Cardiac fibroblast (primary cell): ENCODE data around the gene EZR.

ENCODE experiments used
- DNase-seq, 2 donors: peaks; one replicate each; pipeline versions ENCODE4 v3.0.0 to v3.0.0-alpha.2; 2010; ENCODE audit warnings: low read depth in 2 of 2
- H3K4me3 ChIP-seq, 2 donors: replicated peaks in 1 of 2; 1 replicate in 1 of 2; 2 replicates in 1 of 2; pipeline ENCODE4 v1.5.1; 2011; ENCODE audit warnings: low read depth in 2 of 2, low read length in 2 of 2, mild to moderate bottlenecking in 2 of 2, moderate library complexity in 1 of 2
- CTCF ChIP-seq: IDR thresholded peaks from one replicate; pipeline ENCODE4 v1.5.1; 2011; ENCODE audit warnings: low read depth, mild to moderate bottlenecking, low read length, inconsistent platforms

EZR gene

DNA sequence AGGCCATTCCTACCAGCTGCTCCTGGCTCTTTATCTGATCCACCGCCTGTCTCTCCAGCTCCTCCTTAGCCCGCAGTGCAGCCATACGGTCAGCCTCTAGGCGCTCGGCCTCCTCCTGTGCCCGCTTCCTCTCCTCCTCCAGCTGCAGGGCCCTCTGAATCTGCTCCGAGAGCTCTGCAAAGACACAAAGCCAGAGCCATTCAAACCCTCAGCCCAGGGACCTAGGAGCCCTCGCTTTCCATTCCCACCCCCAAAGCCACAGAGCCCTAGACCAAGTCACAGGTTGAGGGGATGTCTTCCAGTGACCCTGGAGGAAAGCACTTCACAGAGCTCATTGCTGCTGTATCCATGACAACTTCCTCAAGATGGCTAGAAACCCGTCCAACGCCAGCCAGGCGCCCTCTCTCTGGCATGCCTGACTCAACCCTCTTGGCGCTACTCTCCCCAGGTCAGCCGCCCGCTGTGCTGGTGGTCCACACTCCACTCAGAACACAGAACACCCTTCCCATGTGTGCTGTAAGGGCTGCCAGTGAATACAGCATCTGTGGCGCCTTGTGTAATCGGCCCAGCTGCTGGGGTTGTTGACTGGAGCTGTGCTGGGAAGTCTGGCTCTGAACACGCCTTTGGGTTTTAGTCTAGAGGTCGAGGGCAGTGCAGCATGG, 49.3 kb downstream of the EZR start:
- peak in 1 of 2 donors; percentile 28 for DNase-seq
- no peak for TF ChIP-seq CTCF
- no peak overlapping the region for H3K4me3 ChIP-seq

DNA sequence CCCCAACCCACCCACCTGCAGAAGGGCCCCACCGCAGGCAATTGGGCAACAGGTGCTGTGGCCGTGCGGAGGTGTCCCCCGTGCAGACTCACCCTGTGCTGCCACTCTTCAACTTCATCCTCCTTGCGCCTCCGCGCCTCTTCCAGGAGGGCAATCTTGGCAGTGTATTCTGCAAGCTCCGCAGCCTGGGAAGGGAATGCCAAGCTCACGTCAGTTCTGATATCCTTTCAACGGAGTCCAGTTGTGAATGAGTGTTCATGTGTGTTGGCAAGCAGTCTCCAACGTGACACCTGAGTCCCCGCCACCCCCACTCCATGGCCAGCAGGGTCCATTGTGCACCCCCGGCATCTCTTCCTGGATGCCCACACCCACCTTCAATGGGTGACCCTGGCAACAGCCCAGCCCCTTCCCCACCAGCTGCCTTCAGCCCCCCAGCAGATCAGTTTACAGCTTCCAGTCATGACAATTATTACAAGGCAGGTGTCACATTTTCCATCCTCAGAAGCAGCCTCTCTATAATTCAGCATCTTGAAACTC, 49.9 kb downstream of the EZR start:
- no peak for TF ChIP-seq CTCF
- no peak for DNase-seq
- no peak overlapping the region for H3K4me3 ChIP-seq

- no peak overlapping the region for H3K4me3 ChIP-seq
- DNase-seq, result no peak
- TF ChIP-seq CTCF, result no peak
Measured at GRCh38 chr6:158768436-158768835, 50.7 kb downstream of the EZR start.

GRCh38 chr6:158767709-158768108, 51.5 kb downstream of the EZR start:
- TF ChIP-seq CTCF, result no peak
- H3K4me3 ChIP-seq, result no peak overlapping the region
- no peak for DNase-seq

DNA sequence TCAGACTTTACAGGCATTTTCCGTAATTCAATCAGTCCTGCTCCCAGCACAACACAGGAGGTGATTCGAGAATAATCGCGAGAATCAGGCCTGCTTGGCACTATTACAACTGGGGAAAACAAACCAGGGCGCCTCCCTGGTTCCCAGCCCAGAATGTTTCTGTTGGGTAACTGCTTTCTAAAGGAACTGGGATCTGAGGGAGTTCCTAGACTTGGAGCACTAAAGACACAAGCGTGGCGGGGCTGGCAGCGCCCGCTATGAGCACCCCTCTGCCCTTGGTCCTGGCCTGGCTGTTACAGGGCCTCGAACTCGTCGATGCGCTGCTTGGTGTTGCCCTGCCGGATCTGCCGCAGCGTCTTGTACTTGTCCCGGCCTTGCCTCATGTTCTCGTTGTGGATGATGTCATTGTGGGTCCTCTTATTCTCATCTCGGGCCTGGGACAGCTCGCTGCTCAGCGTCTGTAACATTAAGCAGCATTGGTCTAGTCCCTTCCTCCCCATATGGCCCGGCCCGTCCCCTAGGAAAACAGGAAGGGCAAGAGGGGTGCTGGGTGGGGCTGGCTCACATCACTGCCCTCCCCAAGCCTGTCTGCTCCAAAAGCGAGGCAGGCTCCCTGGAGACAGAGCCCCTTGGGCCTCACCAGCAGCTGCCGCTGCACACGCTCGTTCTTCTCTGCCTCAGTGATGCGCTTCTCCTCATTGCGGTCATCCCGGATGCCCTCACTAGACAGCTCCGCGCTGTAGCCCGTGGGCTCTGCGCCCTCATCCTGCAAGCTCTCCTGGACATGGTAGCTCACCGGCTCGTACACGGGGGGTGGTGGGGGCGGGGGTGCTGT, 52.3 kb downstream of the EZR start:
- TF ChIP-seq CTCF, result no peak
- DNase-seq, result no peak
- H3K4me3 ChIP-seq, result no peak overlapping the region

DNA sequence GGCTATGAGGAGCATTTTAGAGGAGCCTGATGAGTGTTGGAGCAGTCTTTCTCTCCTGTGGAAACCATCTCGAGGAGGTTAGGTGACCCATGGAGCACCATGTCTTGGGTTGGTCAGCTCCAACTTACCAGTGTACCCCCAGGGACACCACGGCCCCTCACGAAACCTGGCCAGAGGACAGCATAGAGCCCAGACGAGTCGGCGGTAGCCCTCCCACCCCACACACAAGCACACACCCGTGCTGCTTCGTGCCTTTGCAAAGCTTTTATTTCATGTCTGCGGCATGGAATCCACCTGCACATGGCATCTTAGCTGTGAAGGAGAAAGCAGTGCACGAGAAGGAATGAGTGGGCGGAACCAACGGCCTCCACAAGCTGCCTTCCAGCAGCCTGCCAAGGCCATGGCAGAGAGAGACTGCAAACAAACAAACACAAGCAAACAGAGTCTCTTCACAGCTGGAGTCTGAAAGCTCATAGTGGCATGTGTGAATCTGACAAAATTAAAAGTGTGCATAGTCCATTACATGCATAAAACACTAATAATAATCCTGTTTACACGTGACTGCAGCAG, 53.6 kb downstream of the EZR start:
- no peak for DNase-seq
- no peak for TF ChIP-seq CTCF
- H3K4me3 ChIP-seq, result no peak overlapping the region
